Measurements from ENCODE around the gene TRIM63.

The TRIM63 gene

GRCh38 chr1:26016953-26017545 is 50.4 kb downstream of the TRIM63 start:
- DNase-seq (ENCODE audit: low read depth in 2 of 2): no peak

- DNase-seq (ENCODE audit: low read depth in 2 of 2): no peak
Observed at GRCh38 chr1:26016258-26016952, 51.0 kb downstream of the TRIM63 start.

- DNase-seq (ENCODE audit: low read depth in 2 of 2): no peak
Observed at GRCh38 chr1:26015358-26015757, 52.1 kb downstream of the TRIM63 start.

GRCh38 chr1:26014179-26014578 is 53.3 kb downstream of the TRIM63 start:
- DNase-seq (ENCODE audit: low read depth in 2 of 2): no peak

GRCh38 chr1:26012864-26013263 is 54.6 kb downstream of the TRIM63 start:
- DNase-seq (ENCODE audit: low read depth in 2 of 2): no peak

- DNase-seq (ENCODE audit: low read depth in 2 of 2): no peak
Observed at GRCh38 chr1:26010825-26011224, 56.6 kb downstream of the TRIM63 start.

GRCh38 chr1:26009796-26010447 is 57.5 kb downstream of the TRIM63 start:
- no peak for DNase-seq (ENCODE audit: low read depth in 2 of 2)

GRCh38 chr1:26006710-26007109 is 60.7 kb downstream of the TRIM63 start:
- DNase-seq (ENCODE audit: low read depth in 2 of 2): no peak

GRCh38 chr1:26005434-26006105 is 61.9 kb downstream of the TRIM63 start:
- DNase-seq (ENCODE audit: low read depth in 2 of 2): no peak

- DNase-seq (ENCODE audit: low read depth in 2 of 2): no peak
Observed at GRCh38 chr1:26003756-26004155, 63.7 kb downstream of the TRIM63 start.

- no peak for DNase-seq (ENCODE audit: low read depth in 2 of 2)
Observed at GRCh38 chr1:26003262-26003661, 64.2 kb downstream of the TRIM63 start.
